PC-3 (cell line): Measurements from ENCODE around the gene NPPB. TPM values are rescaled to one million over a fixed set of nuclear protein-coding genes. Genes with fewer than 3 reads are reported as not detected.

ENCODE experiments used
- ATAC-seq: fragments of 200-7000 bp; cut with Tn5 transposase; 2 replicates; pipeline ENCODE4 v1.9.1; 2020; ENCODE audit warnings: mild to moderate bottlenecking, moderate library complexity
- BruUV-seq: library from RNA; stranded (reverse); fragments of 400-500 nt; replicated peaks from 2 replicates; lab custom pipeline; 2021; lab: Mats Ljungman, UMichigan
- CTCF ChIA-PET: fragments of 300-600 bp; sonication (Branson Sonifier 250); formaldehyde crosslinking; loops from one replicate; lab custom pipeline; 2022; ENCODE audit warnings: antibody characterized with exemption; lab: Charles Lee
- POLR2A ChIA-PET: fragments of 300-600 bp; sonication (Branson Sonifier 250); formaldehyde crosslinking; loops from one replicate; lab custom pipeline; 2022; ENCODE audit warnings: antibody characterized with exemption; ENCODE audit not compliant: unreplicated experiment; lab: Charles Lee
- DNase-seq: peaks from one replicate; pipeline ENCODE4 v3.0.0-alpha.2; 2015
- H2AFZ ChIP-seq: fragments of 300-600 bp; sonication (generic); 2 replicates; pipeline ENCODE4 v1.6.0; 2016; ENCODE audit warnings: antibody characterized with exemption, low read length
- H3F3A ChIP-seq: fragments of 300-600 bp; sonication (generic); one replicate; pipeline ENCODE4 v1.6.0; 2017; ENCODE audit warnings: antibody characterized with exemption, low read length, control low read depth, mild to moderate bottlenecking; ENCODE audit not compliant: unreplicated experiment
- H3K27ac ChIP-seq: fragments of 300-600 bp; sonication (generic); 2 replicates; pipeline ENCODE4 v1.5.1; 2016; ENCODE audit warnings: mild to moderate bottlenecking, low read length
- H3K27me3 ChIP-seq: fragments of 300-600 bp; sonication (generic); 2 replicates; pipeline ENCODE4 v1.6.1; 2016; ENCODE audit warnings: low read length, mixed read lengths
- H3K36me3 ChIP-seq: fragments of 300-600 bp; sonication (generic); 2 replicates; pipeline ENCODE4 v1.6.1; 2016; ENCODE audit warnings: low read depth, mixed run types, low read length, mixed read lengths
- H3K4me1 ChIP-seq: fragments of 300-600 bp; sonication (generic); 2 replicates; pipeline ENCODE4 v1.5.1; 2016; ENCODE audit warnings: low read length; ENCODE audit not compliant: insufficient read depth
- H3K4me2 ChIP-seq: fragments of 300-600 bp; sonication (generic); 2 replicates; pipeline ENCODE4 v1.6.0; 2016; ENCODE audit warnings: low read length
- H3K4me3 ChIP-seq: fragments of 300-600 bp; sonication (generic); 2 replicates; pipeline ENCODE4 v1.5.1; 2016; ENCODE audit warnings: mild to moderate bottlenecking, low read length, mixed read lengths
- H3K79me2 ChIP-seq: fragments of 300-600 bp; sonication (generic); 2 replicates; pipeline ENCODE4 v1.6.1; 2017; ENCODE audit warnings: low read length, mixed read lengths
- H3K9ac ChIP-seq: fragments of 300-600 bp; sonication (generic); 2 replicates; pipeline ENCODE4 v1.6.0; 2016; ENCODE audit warnings: mild to moderate bottlenecking, low read length
- H3K9me2 ChIP-seq: fragments of 300-600 bp; sonication (generic); replicated peaks from 2 replicates; pipeline ENCODE4 v1.6.1; 2016; ENCODE audit warnings: mixed run types, low read length, mixed read lengths
- H3K9me3 ChIP-seq: fragments of 300-600 bp; sonication (generic); 2 replicates; pipeline ENCODE4 v1.6.1; 2016; ENCODE audit warnings: low read length, mixed read lengths
- H4K20me1 ChIP-seq: fragments of 300-600 bp; sonication (generic); 2 replicates; pipeline ENCODE4 v1.6.1; 2016; ENCODE audit warnings: low read length, mixed read lengths
- EZH2 ChIP-seq: fragments of 300-600 bp; sonication (generic); IDR thresholded peaks from one replicate; pipeline ENCODE4 v1.6.1; 2017; ENCODE audit warnings: antibody characterized with exemption, mild to moderate bottlenecking, low read length; ENCODE audit not compliant: unreplicated experiment
- EZH2phosphoT487 ChIP-seq: fragments of 300-600 bp; sonication (generic); IDR thresholded peaks from 2 replicates; pipeline ENCODE4 v1.6.1; 2018; ENCODE audit warnings: mild to moderate bottlenecking, antibody characterized with exemption, low read length, borderline replicate concordance
- intact Hi-C: fragments of 100-400 bp; cut with micrococcal nuclease; formaldehyde crosslinking; loops from 2 replicates; pipeline ENCODE4 v1.9.0; 2023
- total RNA-seq: library from RNA; depleted of rRNA; stranded (reverse); fragments of >200 nt; gene quantifications from 2 replicates; pipeline ENCODE4 v1.2.3, GENCODE V29; 2014
- TF ChIP-seq, protein P1 (sequence below): fragments of 300-600 bp; sonication (generic); conservative IDR thresholded peaks from 2 replicates; pipeline ENCODE4 v1.5.1; 2017; ENCODE audit warnings: antibody characterized with exemption, low read depth, mild to moderate bottlenecking, low read length

The NPPB gene
- total RNA-seq, 1 experiment from 2014 or later = not detected

- ChIA-PET POLR2A (no interaction called here), CTCF (no interaction called here)
- Histone ChIP-seq H3K27me3 (no peaks in the 10 kb centered on the region), H3K4me3 (no peak overlapping the region), H3K9me3 (no peaks in the 10 kb centered on the region), H3K4me2 (no peak overlapping the region), H3K79me2 (no peaks in the 10 kb centered on the region), H4K20me1 (no peaks in the 10 kb centered on the region), H2AFZ (no peak overlapping the region), H3K9ac (no peak overlapping the region), H3K36me3 (peaks cover 3% of the 10 kb centered on the region; the same call in 1 of the 2 replicates), H3K27ac (no peak overlapping the region), H3K4me1 (no peaks in the 10 kb centered on the region), H3F3A (no peaks in the 10 kb centered on the region), H3K9me2 (no peaks in the 10 kb centered on the region)
- TF ChIP-seq, protein P1, sequence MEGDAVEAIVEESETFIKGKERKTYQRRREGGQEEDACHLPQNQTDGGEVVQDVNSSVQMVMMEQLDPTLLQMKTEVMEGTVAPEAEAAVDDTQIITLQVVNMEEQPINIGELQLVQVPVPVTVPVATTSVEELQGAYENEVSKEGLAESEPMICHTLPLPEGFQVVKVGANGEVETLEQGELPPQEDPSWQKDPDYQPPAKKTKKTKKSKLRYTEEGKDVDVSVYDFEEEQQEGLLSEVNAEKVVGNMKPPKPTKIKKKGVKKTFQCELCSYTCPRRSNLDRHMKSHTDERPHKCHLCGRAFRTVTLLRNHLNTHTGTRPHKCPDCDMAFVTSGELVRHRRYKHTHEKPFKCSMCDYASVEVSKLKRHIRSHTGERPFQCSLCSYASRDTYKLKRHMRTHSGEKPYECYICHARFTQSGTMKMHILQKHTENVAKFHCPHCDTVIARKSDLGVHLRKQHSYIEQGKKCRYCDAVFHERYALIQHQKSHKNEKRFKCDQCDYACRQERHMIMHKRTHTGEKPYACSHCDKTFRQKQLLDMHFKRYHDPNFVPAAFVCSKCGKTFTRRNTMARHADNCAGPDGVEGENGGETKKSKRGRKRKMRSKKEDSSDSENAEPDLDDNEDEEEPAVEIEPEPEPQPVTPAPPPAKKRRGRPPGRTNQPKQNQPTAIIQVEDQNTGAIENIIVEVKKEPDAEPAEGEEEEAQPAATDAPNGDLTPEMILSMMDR = no peak
- no peak for TF ChIP-seq EZH2
- no peak for TF ChIP-seq EZH2phosphoT487
- intact Hi-C loops = no loop called here
- BruUV-seq = no TSS peak
- DNase-seq = peak; percentile 57
- ATAC-seq = no peak
Measured at GRCh38 chr1:11845641-11846335, 13.0 kb downstream of the NPPB start.

DNA sequence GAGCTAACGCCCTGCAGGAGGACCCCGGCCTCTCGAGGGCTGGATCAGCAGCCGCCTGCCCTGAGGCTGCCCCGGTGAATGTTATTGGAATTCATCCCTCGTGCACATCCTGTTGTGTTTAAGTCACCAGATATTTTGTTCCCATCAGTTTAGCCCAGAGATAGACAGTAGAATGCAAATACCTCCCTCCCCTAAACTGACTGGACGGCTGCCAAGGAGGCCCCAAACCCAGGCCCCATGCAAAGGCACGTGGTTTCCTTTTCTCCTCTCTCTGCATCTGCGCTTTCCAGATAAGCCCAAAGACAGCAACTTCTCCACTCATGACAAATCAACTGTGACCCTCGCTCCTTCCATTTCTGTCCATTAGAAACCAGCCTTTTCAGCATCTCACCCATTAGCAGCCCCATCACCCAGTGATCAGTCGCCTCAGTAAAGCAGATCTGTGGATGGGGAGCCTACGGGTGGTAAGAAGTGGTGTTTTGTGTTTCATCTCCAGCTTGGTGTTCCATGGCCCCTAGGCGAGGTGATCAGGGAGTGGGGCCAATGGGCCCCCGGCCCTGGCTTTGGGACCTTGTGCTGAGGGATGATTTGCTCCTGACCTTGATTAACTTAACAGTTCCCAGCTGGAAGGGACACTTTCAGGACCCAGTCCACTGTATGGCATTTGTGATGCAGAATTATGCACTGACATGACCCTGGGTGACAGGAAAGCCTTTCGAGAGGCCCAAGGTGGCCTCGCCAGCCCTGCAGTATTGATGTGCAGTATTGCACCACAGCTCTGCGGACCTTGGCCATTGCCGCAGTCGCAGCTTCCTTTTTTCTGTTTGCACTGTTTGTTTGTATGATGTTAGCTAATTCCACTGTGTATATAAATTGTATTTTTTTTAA, 16.3 kb downstream of the NPPB start:
- H3K36me3 ChIP-seq = peaks cover 7% of the 10 kb centered on the region

More for the DNA sequence above, 16.3 kb downstream of the NPPB start:
- ChIA-PET CTCF (no interaction called here), POLR2A (no interaction called here)
- Histone ChIP-seq H3F3A (no peaks in the 10 kb centered on the region), H3K4me2 (no peak overlapping the region), H3K79me2 (no peaks in the 10 kb centered on the region), H2AFZ (no peak overlapping the region), H4K20me1 (no peaks in the 10 kb centered on the region), H3K9me2 (no peaks in the 10 kb centered on the region), H3K9ac (no peak overlapping the region), H3K27me3 (no peaks in the 10 kb centered on the region), H3K4me1 (no peaks in the 10 kb centered on the region), H3K9me3 (no peaks in the 10 kb centered on the region), H3K4me3 (no peak overlapping the region), H3K27ac (no peak overlapping the region)
- intact Hi-C loops = no loop called here
- no TSS peak for BruUV-seq
- DNase-seq = no peak
- no peak for TF ChIP-seq EZH2phosphoT487
- TF ChIP-seq, protein P1 = no peak
- TF ChIP-seq EZH2 = no peak
- no peak for ATAC-seq
